ENCODE measurements around the gene PLA2G3. TPM values are rescaled to one million over a fixed set of nuclear protein-coding genes. Genes with fewer than 3 reads are reported as not detected.
A peak's percentile ranks its signal among the peaks of the same experiment; 100 is the strongest.

PLA2G3 gene
- total and polyA plus RNA-seq, 2 of the 13 experiments (the other 11 are each of a cell fraction or from before 2014, with no cell fraction given): 0.12 to 0.42 TPM

GRCh38 chr22:31102441-31103081 is 37.7 kb downstream of the PLA2G3 start (continued):
- TF ChIP-seq ZNF552 (CRISPR knock-in tag; IDR thresholded peaks at IDR 0.05; ENCODE audit: borderline replicate concordance) (no peak), PBX2 (CRISPR knock-in tag; IDR thresholded peaks at IDR 0.05) (0 out of 2 replicates have a peak, but pooled peaks have one; percentile 18), ZNF407 (CRISPR knock-in tag; IDR thresholded peaks at IDR 0.05; ENCODE audit: not compliant biosample characterization) (no peak), ZNF451 (CRISPR knock-in tag; IDR thresholded peaks at IDR 0.05) (no peak), SOX6 (IDR thresholded peaks at IDR 0.05) (no peak), SOX6 (CRISPR knock-in tag; IDR thresholded peaks at IDR 0.05) (peak; percentile 66; the same call in 1 of the 2 replicates), ATF3 (CRISPR knock-in tag; IDR thresholded peaks at IDR 0.05) (peak; percentile 89), ZNF564 (CRISPR knock-in tag; IDR thresholded peaks at IDR 0.05) (no peak), ZBTB20 (CRISPR knock-in tag; IDR thresholded peaks at IDR 0.05; ENCODE audit: borderline replicate concordance, low read depth) (no peak), KLF11 (CRISPR knock-in tag; IDR thresholded peaks at IDR 0.05) (no peak), ZNF644 (CRISPR knock-in tag; IDR thresholded peaks at IDR 0.05; ENCODE audit: low read depth) (peak; percentile 68; the same call in 1 of the 2 replicates), ZSCAN21 (CRISPR knock-in tag; IDR thresholded peaks at IDR 0.05; ENCODE audit: borderline replicate concordance) (0 out of 2 replicates have a peak, but pooled peaks have one; percentile 60), ZNF460 (CRISPR knock-in tag; IDR thresholded peaks at IDR 0.05; ENCODE audit: borderline replicate concordance) (no peak), DBP (CRISPR knock-in tag; IDR thresholded peaks at IDR 0.05; ENCODE audit: not compliant biosample characterization) (no peak), CSRNP2 (CRISPR knock-in tag; conservative IDR thresholded peaks at IDR 0.05; ENCODE audit: low read depth) (no peak), YY1 (IDR thresholded peaks at IDR 0.05; ENCODE audit: insufficient read depth, insufficient replicate concordance, low read depth, low read length) (no peak)
